IPS-20b (cell line): ENCODE results near the gene FANCL.

Experiments
- H3K27ac ChIP-seq: one replicate; pipeline ENCODE4 v1.5.1; 2013; ENCODE audit warnings: low read length
- H3K27me3 ChIP-seq: 2 replicates; pipeline ENCODE4 v1.6.1; 2013; ENCODE audit warnings: mild to moderate bottlenecking, low read length, inconsistent platforms; ENCODE audit not compliant: insufficient read depth
- H3K36me3 ChIP-seq: 2 replicates; pipeline ENCODE4 v1.6.1; 2013; ENCODE audit warnings: low read depth, mild to moderate bottlenecking, inconsistent platforms, low read length, moderate library complexity; ENCODE audit not compliant: insufficient read depth
- H3K4me1 ChIP-seq: 2 replicates; pipeline ENCODE4 v1.6.1; 2013; ENCODE audit warnings: mild to moderate bottlenecking, control low read depth, inconsistent platforms, low read length, moderate library complexity; ENCODE audit not compliant: insufficient read depth
- H3K4me3 ChIP-seq: 2 replicates; pipeline ENCODE4 v1.5.1; 2013; ENCODE audit warnings: mild to moderate bottlenecking, low read length, inconsistent platforms
- H3K9ac ChIP-seq: 2 replicates; pipeline ENCODE4 v1.6.1; 2013; ENCODE audit warnings: low read depth, mild to moderate bottlenecking, inconsistent platforms, low read length, moderate library complexity
- H3K9me3 ChIP-seq: 2 replicates; pipeline ENCODE4 v1.6.1; 2013; ENCODE audit warnings: mild to moderate bottlenecking, low read depth, low read length, inconsistent platforms; ENCODE audit not compliant: insufficient read depth

FANCL gene

GRCh38 chr2:58110765-58111164 is 130.4 kb downstream of the FANCL start:
- Histone ChIP-seq H3K9ac (no peak overlapping the region), H3K27ac (no peak overlapping the region), H3K9me3 (no peaks in the 10 kb centered on the region), H3K4me3 (no peak overlapping the region), H3K36me3 (no peaks in the 10 kb centered on the region), H3K4me1 (peaks cover 4% of the 10 kb centered on the region), H3K27me3 (no peaks in the 10 kb centered on the region)

GRCh38 chr2:58109481-58109880 is 131.6 kb downstream of the FANCL start:
- Histone ChIP-seq H3K4me3 (no peak overlapping the region), H3K4me1 (peaks cover 4% of the 10 kb centered on the region), H3K36me3 (no peaks in the 10 kb centered on the region), H3K27me3 (no peaks in the 10 kb centered on the region), H3K27ac (no peak overlapping the region), H3K9me3 (no peaks in the 10 kb centered on the region), H3K9ac (no peak overlapping the region)
